ENCODE data around the gene ACAA2. TPM values are rescaled to one million over a fixed set of nuclear protein-coding genes. Genes with fewer than 3 reads are reported as not detected.
"Not testable (repeated sequence)": the region's sequence is repeated elsewhere in the genome, so short reads cannot be mapped to it uniquely, and the experiment has no call there.

Gene ACAA2
- polyA plus RNA-seq, 2 of the 4 experiments (the other 2 are of a cell fraction): 30.9 to 47.5 TPM

DNA sequence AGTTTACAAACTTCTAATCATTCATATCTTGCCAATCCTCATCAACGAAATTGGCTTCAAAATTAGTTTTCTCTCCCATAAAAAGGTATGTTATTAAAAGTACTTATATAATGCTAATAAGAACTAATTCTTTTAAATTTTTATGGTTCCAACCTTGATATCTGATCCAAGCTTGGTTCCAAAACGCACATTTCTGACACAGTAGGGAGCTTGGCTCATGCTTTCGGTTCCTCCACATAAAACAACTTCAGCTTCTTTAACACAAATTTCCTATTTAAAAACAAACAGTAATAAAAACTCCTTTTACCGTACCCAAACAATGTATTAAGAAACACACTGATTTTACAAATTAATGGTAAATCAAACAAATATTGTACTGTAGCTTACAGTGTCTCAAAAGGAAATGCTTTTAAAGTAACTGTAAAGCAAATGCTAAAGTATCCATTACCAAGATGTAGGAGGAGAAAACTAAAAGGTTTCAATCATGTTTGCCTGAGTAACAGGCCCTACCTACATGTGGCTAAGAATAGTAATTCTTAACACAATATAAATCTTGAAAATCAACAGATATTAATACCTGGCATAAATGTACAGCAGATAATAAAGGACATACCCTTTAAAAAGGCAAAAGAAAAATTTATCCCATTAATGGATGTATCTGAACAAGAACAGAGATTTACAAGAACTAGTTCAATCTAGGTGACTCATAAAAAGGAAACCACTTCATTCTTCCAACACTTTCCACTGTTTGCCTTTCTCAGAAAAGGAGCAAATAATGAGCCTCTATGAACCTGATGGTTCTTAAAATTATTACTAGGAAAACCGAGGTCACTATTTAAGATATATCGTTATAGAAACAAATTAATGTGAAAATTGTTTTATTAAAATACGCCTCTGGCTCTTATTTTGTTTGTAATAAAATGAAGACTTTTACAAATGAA lies 17.5 kb downstream of the ACAA2 start:
- Histone ChIP-seq H3K27ac (no peak overlapping the region), H3K4me3 (no peak overlapping the region), H3K9me3 (no peaks in the 10 kb centered on the region), H3K4me1 (no peaks in the 10 kb centered on the region), H3K4me2 (no peak overlapping the region)
- POLR2A ChIA-PET: no interaction called here
- no peak for ATAC-seq
- CTCF ChIA-PET: no interaction called here
- no peak for FAIRE-seq
- DNase-seq (ENCODE audit: low read depth in 1 of 2, low spot score in 1 of 2): no peak
- WGBS (ENCODE audit: missing lambda C conversion rate): 74% methylated on average over 7 of the region's 7 CpGs
- TF ChIP-seq JUN (IDR thresholded peaks at IDR 0.05): no peak
- no peak for TF ChIP-seq SMC3 (IDR thresholded peaks at IDR 0.05)
- no peak for TF ChIP-seq HES2 (IDR thresholded peaks at IDR 0.05)
- no peak for TF ChIP-seq ESRRA (IDR thresholded peaks at IDR 0.05; ENCODE audit: borderline replicate concordance, low read length)
- no peak for TF ChIP-seq GATA3 (IDR thresholded peaks at IDR 0.05; ENCODE audit: borderline replicate concordance)
- TF ChIP-seq ZNF302 (CRISPR knock-in tag; IDR thresholded peaks at IDR 0.05): no peak
- no peak for TF ChIP-seq MAZ (IDR thresholded peaks at IDR 0.05; ENCODE audit: borderline replicate concordance, low read depth, low read length)
- no peak for TF ChIP-seq EP300 (IDR thresholded peaks at IDR 0.05)
- TF ChIP-seq TFCP2L1 (CRISPR knock-in tag; IDR thresholded peaks at IDR 0.05): no peak
- TF ChIP-seq, protein P1, sequence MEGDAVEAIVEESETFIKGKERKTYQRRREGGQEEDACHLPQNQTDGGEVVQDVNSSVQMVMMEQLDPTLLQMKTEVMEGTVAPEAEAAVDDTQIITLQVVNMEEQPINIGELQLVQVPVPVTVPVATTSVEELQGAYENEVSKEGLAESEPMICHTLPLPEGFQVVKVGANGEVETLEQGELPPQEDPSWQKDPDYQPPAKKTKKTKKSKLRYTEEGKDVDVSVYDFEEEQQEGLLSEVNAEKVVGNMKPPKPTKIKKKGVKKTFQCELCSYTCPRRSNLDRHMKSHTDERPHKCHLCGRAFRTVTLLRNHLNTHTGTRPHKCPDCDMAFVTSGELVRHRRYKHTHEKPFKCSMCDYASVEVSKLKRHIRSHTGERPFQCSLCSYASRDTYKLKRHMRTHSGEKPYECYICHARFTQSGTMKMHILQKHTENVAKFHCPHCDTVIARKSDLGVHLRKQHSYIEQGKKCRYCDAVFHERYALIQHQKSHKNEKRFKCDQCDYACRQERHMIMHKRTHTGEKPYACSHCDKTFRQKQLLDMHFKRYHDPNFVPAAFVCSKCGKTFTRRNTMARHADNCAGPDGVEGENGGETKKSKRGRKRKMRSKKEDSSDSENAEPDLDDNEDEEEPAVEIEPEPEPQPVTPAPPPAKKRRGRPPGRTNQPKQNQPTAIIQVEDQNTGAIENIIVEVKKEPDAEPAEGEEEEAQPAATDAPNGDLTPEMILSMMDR (IDR thresholded peaks at IDR 0.05): no peak
- no peak for TF ChIP-seq ATOH8 (CRISPR knock-in tag; IDR thresholded peaks at IDR 0.05; ENCODE audit: low read depth)
- no peak for TF ChIP-seq RAD21 (conservative IDR thresholded peaks at IDR 0.05 in 1 of 2, IDR thresholded peaks at IDR 0.05 in 1 of 2)
- TF ChIP-seq, protein P2, sequence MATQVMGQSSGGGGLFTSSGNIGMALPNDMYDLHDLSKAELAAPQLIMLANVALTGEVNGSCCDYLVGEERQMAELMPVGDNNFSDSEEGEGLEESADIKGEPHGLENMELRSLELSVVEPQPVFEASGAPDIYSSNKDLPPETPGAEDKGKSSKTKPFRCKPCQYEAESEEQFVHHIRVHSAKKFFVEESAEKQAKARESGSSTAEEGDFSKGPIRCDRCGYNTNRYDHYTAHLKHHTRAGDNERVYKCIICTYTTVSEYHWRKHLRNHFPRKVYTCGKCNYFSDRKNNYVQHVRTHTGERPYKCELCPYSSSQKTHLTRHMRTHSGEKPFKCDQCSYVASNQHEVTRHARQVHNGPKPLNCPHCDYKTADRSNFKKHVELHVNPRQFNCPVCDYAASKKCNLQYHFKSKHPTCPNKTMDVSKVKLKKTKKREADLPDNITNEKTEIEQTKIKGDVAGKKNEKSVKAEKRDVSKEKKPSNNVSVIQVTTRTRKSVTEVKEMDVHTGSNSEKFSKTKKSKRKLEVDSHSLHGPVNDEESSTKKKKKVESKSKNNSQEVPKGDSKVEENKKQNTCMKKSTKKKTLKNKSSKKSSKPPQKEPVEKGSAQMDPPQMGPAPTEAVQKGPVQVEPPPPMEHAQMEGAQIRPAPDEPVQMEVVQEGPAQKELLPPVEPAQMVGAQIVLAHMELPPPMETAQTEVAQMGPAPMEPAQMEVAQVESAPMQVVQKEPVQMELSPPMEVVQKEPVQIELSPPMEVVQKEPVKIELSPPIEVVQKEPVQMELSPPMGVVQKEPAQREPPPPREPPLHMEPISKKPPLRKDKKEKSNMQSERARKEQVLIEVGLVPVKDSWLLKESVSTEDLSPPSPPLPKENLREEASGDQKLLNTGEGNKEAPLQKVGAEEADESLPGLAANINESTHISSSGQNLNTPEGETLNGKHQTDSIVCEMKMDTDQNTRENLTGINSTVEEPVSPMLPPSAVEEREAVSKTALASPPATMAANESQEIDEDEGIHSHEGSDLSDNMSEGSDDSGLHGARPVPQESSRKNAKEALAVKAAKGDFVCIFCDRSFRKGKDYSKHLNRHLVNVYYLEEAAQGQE (IDR thresholded peaks at IDR 0.05): no peak
- TF ChIP-seq, protein P3, sequence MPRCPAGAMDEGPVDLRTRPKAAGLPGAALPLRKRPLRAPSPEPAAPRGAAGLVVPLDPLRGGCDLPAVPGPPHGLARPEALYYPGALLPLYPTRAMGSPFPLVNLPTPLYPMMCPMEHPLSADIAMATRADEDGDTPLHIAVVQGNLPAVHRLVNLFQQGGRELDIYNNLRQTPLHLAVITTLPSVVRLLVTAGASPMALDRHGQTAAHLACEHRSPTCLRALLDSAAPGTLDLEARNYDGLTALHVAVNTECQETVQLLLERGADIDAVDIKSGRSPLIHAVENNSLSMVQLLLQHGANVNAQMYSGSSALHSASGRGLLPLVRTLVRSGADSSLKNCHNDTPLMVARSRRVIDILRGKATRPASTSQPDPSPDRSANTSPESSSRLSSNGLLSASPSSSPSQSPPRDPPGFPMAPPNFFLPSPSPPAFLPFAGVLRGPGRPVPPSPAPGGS (IDR thresholded peaks at IDR 0.05): no peak
- TF ChIP-seq NPAS2 (CRISPR knock-in tag; IDR thresholded peaks at IDR 0.05; ENCODE audit: borderline replicate concordance): no peak

DNA sequence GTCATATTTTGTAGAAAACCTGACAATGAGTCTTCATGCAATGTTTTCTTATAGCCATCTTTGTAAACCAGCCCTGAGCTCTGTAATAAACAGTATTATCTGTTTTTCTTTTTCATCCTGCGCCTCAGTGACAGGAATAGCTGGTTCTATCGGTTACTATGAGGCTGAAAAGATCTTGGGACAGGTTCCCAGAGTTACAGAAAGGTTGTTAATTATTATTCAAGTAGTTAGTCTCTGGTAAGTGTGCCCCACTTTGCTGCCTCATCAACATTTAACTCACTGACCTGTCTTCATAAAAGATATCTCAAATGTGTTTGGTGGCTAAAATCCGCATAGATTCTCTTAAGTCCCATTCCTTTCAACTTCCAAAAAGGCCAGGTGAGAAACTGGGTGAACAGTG lies 18.6 kb downstream of the ACAA2 start:
- ATAC-seq (no peak), FAIRE-seq (no peak), DNase-seq (ENCODE audit: low read depth in 1 of 2, low spot score in 1 of 2) (no peak)
- CTCF ChIA-PET: no interaction called here
- no peaks in the 10 kb centered on the region for H3K9me3 ChIP-seq
- WGBS (ENCODE audit: missing lambda C conversion rate): 92% methylated on average over 3 of the region's 3 CpGs
- H3K4me3 ChIP-seq: no peak overlapping the region
- no peak overlapping the region for H3K27ac ChIP-seq
- TF ChIP-seq NPAS2 (CRISPR knock-in tag; IDR thresholded peaks at IDR 0.05; ENCODE audit: borderline replicate concordance) (no peak), HOXB13 (CRISPR knock-in tag; IDR thresholded peaks at IDR 0.05; ENCODE audit: low read depth) (no peak), ZNF302 (CRISPR knock-in tag; IDR thresholded peaks at IDR 0.05) (no peak), CEBPB (IDR thresholded peaks at IDR 0.05) (no peak), SMC3 (IDR thresholded peaks at IDR 0.05) (no peak)
- TF ChIP-seq, protein P3 (IDR thresholded peaks at IDR 0.05): no peak
- POLR2A ChIA-PET: no interaction called here
- no peaks in the 10 kb centered on the region for H3K4me1 ChIP-seq
- no peak overlapping the region for H3K4me2 ChIP-seq

- ATAC-seq; H3K9me3 ChIP-seq; H3K27ac ChIP-seq; POLR2A ChIA-PET; CTCF ChIA-PET; H3K4me2 ChIP-seq; FAIRE-seq; H3K4me3 ChIP-seq; H3K4me1 ChIP-seq; DNase-seq (ENCODE audit: low read depth in 1 of 2, low spot score in 1 of 2): not testable (repeated sequence)
- WGBS (ENCODE audit: missing lambda C conversion rate): 76% methylated on average over 8 of the region's 8 CpGs
Observed at GRCh38 chr18:49789560-49790134, 23.7 kb downstream of the ACAA2 start.

All from A549 (cell line).